Type B pancreatic cell (in vitro differentiated cells): ENCODE results near the gene FOXL1. TPM values are rescaled to one million over a fixed set of nuclear protein-coding genes. Genes with fewer than 3 reads are reported as not detected.

Source experiments
- DNase-seq: peaks from one replicate; pipeline ENCODE4 v3.0.0; 2021; ENCODE audit warnings: mixed read lengths; ENCODE audit not compliant: unreplicated experiment; ENCODE audit errors: extremely low spot score
- H3K27ac Mint-ChIP-seq: 2 replicates; pipeline ENCODE4 v1.8.0; 2021; ENCODE audit warnings: mild to moderate bottlenecking, mixed read lengths
- H3K27me3 Mint-ChIP-seq: 2 replicates; pipeline ENCODE4 v1.8.0; 2021; ENCODE audit warnings: mixed read lengths
- H3K36me3 Mint-ChIP-seq: 2 replicates; pipeline ENCODE4 v1.8.0; 2021; ENCODE audit warnings: mixed read lengths
- H3K4me1 Mint-ChIP-seq: one replicate; pipeline ENCODE4 v1.8.0; 2021; ENCODE audit warnings: mixed read lengths; ENCODE audit not compliant: unreplicated experiment
- H3K4me3 Mint-ChIP-seq: 2 replicates; pipeline ENCODE4 v1.8.0; 2021; ENCODE audit warnings: mild to moderate bottlenecking, mixed read lengths
- H3K9me3 Mint-ChIP-seq: 2 replicates; pipeline ENCODE4 v1.8.0; 2021; ENCODE audit warnings: mixed read lengths
- total RNA-seq: library from RNA; stranded (reverse); gene quantifications from 2 replicates; pipeline ENCODE4 v1.2.1, GENCODE V29; 2021; ENCODE audit warnings: low replicate concordance
- TF ChIP-seq, protein P1 (sequence below): fragments of 200-600 bp; sonication (generic); conservative IDR thresholded peaks from 2 replicates; pipeline ENCODE4 v1.5.0; 2021; ENCODE audit warnings: antibody characterized with exemption, mild to moderate bottlenecking

The FOXL1 gene
- total RNA-seq, 1 donor from 2014 or later, result 2.2 TPM

DNA sequence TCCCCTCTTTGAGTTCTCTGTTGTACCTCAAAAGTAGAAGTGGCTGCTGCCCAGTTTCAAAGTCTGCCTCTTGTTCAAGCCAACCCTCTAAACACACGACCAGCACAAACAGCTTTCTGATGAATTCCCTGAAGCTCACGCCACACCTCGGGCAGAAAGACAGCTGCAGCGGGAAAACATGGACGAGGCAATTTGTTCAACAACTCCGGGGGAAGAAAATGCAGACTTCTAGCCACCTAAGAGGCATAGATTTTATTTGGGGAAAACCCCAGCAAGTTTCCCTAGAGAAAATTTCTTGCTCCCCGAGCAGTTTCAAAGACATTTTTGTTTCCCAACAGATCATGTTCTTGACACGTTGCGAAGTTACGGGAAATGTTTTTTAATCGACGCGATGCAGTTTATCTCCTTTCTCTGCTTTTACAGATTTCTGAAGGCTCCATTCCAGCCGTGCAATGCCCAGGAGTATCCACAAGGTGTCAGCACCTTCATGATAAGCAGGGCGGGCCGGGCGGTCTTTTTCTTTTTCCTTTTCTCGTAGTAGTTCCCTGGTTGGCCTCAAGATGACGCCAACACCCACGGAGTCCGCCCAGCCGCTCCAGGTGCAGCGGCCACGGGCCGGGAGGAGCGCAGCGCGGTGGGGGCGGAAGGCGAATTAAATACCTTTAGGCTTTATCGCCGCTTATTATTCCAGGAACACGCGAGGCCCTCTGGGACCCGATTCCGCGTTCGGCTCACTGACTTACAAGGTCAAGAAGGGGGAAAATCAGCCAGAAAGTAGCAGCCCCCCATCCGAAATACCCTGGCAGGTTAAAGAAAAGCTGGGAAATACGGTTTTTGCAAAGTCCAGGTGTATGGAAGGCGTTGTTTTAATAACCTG is 14.6 kb upstream of the FOXL1 start:
- Mint-ChIP-seq H3K4me1 (peaks cover 21% of the 10 kb centered on the region), H3K27me3 (peaks cover 53% of the 10 kb centered on the region), H3K4me3 (peak overlapping the region; percentile 75), H3K9me3 (no peaks in the 10 kb centered on the region), H3K27ac (peak overlapping the region; percentile 38), H3K36me3 (no peaks in the 10 kb centered on the region)
- TF ChIP-seq, protein P1, sequence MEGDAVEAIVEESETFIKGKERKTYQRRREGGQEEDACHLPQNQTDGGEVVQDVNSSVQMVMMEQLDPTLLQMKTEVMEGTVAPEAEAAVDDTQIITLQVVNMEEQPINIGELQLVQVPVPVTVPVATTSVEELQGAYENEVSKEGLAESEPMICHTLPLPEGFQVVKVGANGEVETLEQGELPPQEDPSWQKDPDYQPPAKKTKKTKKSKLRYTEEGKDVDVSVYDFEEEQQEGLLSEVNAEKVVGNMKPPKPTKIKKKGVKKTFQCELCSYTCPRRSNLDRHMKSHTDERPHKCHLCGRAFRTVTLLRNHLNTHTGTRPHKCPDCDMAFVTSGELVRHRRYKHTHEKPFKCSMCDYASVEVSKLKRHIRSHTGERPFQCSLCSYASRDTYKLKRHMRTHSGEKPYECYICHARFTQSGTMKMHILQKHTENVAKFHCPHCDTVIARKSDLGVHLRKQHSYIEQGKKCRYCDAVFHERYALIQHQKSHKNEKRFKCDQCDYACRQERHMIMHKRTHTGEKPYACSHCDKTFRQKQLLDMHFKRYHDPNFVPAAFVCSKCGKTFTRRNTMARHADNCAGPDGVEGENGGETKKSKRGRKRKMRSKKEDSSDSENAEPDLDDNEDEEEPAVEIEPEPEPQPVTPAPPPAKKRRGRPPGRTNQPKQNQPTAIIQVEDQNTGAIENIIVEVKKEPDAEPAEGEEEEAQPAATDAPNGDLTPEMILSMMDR, result peak; percentile 100
- peak; percentile 92 for DNase-seq

- Mint-ChIP-seq H3K27me3 (peaks cover 66% of the 10 kb centered on the region), H3K9me3 (no peaks in the 10 kb centered on the region), H3K4me1 (peaks cover 21% of the 10 kb centered on the region), H3K36me3 (no peaks in the 10 kb centered on the region), H3K4me3 (peak overlapping the region; percentile 75), H3K27ac (peak overlapping the region; percentile 9)
- TF ChIP-seq, protein P1, result no peak
- no peak for DNase-seq
Measured at GRCh38 chr16:86565181-86565631, 13.1 kb upstream of the FOXL1 start.

DNA sequence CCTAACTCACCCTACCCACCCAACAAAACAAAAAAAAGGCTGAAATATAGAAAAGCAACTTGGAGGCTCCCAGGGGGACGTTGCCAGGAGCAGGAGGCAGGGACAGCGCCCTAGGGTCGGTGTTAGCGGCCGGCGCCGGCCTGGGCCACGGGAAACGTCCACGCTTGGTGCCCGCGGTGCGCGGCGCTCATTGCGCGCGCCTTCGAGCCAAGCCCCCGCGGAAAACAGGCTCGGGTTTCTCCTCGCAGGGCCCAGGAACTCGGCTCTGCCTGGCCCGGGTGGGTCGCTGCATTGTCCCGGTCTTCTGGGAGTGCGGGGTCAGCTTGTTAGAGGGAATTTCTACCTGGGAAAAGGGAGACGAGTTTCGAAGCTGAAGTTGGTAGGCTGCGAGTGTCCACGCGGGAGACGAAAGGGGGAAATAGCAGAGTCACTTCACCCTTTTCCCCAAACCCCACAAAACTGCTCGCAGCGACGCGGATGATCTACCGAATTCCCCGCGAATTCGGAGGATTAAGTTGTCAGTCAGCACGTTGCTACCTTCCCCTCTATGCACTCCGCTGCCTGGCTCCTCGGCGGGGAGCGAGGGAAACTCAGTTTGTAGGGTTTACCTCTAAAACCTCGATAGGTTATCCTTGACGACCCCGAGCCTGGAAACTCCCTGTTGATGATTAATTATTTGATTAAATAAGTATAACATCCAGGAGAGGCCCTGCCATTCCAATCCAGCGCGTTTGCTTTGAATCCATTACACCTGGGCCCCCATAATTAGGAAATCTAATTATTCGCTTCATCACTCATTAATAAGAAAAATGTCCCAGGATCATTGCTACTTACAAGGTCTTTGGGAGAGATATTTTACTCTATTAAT is 12.5 kb upstream of the FOXL1 start:
- peaks cover 6% of the 10 kb centered on the region for H3K36me3 Mint-ChIP-seq
- TF ChIP-seq, protein P1, result no peak
- DNase-seq, result no peak
- peak overlapping the region; percentile 75 for H3K4me3 Mint-ChIP-seq
- H3K9me3 Mint-ChIP-seq, result no peaks in the 10 kb centered on the region
- H3K27me3 Mint-ChIP-seq, result peaks cover 70% of the 10 kb centered on the region
- peak overlapping the region; percentile 29 for H3K27ac Mint-ChIP-seq
- H3K4me1 Mint-ChIP-seq, result peaks cover 26% of the 10 kb centered on the region

DNA sequence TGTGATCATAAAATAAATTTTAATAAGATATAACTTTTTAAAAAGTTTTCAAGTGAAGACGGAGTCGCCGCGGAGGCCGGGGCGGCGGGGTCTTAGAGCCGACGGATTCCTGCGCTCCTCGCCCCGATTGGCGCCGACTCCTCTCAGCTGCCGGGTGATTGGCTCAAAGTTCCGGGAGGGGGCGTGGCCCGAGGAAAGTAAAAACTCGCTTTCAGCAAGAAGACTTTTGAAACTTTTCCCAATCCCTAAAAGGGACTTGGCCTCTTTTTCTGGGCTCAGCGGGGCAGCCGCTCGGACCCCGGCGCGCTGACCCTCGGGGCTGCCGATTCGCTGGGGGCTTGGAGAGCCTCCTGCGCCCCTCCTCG is 11.8 kb upstream of the FOXL1 start, which contains the start of gene FOXC2:
Gene FOXC2 (plus strand): TSS at position 229 of the 365 bp plus-strand sequence. CDS start 507 bp downstream, outside the sequence.
- Mint-ChIP-seq H3K27ac (peak within 1 kb of the TSS; percentile 63), H3K27me3 (peaks cover 75% of the 10 kb centered on the region), H3K9me3 (no peaks in the 10 kb centered on the region), H3K4me1 (peaks cover 33% of the 10 kb centered on the region), H3K36me3 (peaks cover 10% of the 10 kb centered on the region), H3K4me3 (peak within 1 kb of the TSS; percentile 89)
- TF ChIP-seq, protein P1, result no peak
- peak; percentile 91 for DNase-seq

DNA sequence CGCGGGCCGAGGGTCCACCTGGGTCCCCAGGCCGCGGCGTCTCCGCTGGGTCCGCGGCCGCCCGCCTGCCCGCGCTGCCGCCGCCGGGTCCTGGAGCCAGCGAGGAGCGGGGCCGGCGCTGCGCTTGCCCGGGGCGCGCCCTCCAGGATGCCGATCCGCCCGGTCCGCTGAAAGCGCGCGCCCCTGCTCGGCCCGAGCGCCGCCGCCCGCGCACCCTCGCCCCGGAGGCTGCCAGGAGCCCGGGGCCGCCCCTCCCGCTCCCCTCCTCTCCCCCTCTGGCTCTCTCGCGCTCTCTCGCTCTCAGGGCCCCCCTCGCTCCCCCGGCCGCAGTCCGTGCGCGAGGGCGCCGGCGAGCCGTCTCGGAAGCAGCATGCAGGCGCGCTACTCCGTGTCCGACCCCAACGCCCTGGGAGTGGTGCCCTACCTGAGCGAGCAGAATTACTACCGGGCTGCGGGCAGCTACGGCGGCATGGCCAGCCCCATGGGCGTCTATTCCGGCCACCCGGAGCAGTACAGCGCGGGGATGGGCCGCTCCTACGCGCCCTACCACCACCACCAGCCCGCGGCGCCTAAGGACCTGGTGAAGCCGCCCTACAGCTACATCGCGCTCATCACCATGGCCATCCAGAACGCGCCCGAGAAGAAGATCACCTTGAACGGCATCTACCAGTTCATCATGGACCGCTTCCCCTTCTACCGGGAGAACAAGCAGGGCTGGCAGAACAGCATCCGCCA is 11.2 kb upstream of the FOXL1 start:
- Mint-ChIP-seq H3K4me3 (peak overlapping the region; percentile 89), H3K27ac (peak overlapping the region; percentile 63), H3K36me3 (peaks cover 10% of the 10 kb centered on the region), H3K27me3 (peaks cover 80% of the 10 kb centered on the region), H3K4me1 (peaks cover 33% of the 10 kb centered on the region), H3K9me3 (no peaks in the 10 kb centered on the region)
- DNase-seq, result no peak
- TF ChIP-seq, protein P1, result no peak
